Gastrocnemius medialis (tissue), 4 donors: ENCODE measurements around the gene PRDM16.

ENCODE experiments used
- POLR2A ChIP-seq, 2 donors: fragments of 450-650 bp; IDR thresholded peaks; one replicate each; pipeline ENCODE4 v1.6.1; 2017; ENCODE audit warnings: antibody characterized with exemption in 2 of 2, mild to moderate bottlenecking in 2 of 2, moderate library complexity in 2 of 2
- TF ChIP-seq, protein P1 (sequence below), 5 experiments: fragments of 450-650 bp in 3 of 5; fragments of 200-600 bp in 2 of 5; sonication (generic) in 2 of 5; IDR thresholded peaks in 4 of 5; conservative IDR thresholded peaks in 1 of 5; 1 replicate in 4 of 5; 2 replicates in 1 of 5; pipeline ENCODE4 v1.5.1; 2016 to 2019; ENCODE audit warnings: antibody characterized with exemption in 5 of 5, mild to moderate bottlenecking in 3 of 5, moderate library complexity in 3 of 5

- TF ChIP-seq, protein P1, sequence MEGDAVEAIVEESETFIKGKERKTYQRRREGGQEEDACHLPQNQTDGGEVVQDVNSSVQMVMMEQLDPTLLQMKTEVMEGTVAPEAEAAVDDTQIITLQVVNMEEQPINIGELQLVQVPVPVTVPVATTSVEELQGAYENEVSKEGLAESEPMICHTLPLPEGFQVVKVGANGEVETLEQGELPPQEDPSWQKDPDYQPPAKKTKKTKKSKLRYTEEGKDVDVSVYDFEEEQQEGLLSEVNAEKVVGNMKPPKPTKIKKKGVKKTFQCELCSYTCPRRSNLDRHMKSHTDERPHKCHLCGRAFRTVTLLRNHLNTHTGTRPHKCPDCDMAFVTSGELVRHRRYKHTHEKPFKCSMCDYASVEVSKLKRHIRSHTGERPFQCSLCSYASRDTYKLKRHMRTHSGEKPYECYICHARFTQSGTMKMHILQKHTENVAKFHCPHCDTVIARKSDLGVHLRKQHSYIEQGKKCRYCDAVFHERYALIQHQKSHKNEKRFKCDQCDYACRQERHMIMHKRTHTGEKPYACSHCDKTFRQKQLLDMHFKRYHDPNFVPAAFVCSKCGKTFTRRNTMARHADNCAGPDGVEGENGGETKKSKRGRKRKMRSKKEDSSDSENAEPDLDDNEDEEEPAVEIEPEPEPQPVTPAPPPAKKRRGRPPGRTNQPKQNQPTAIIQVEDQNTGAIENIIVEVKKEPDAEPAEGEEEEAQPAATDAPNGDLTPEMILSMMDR (IDR thresholded peaks at IDR 0.05 in 4 of 5, conservative IDR thresholded peaks at IDR 0.05 in 1 of 5), result no peak
- no peak for TF ChIP-seq POLR2A (IDR thresholded peaks at IDR 0.05)
Measured at GRCh38 chr1:3184666-3185065, 115.7 kb downstream of the PRDM16 start.
